Parathyroid adenoma (tissue), 2 donors: ENCODE measurements around the gene BCDIN3D.
A peak's percentile ranks its signal among the peaks of the same experiment; 100 is the strongest.

ENCODE experiments used
- H2AFZ ChIP-seq: fragments of 300-600 bp; sonication (generic); one replicate; pipeline ENCODE4 v1.7.0; 2017; ENCODE audit warnings: antibody characterized with exemption, mild to moderate bottlenecking
- H3K27ac ChIP-seq: fragments of 300-600 bp; sonication (generic); one replicate; pipeline ENCODE4 v1.7.0; 2017
- H3K27me3 ChIP-seq: fragments of 300-600 bp; sonication (generic); one replicate; pipeline ENCODE4 v1.7.0; 2017; ENCODE audit warnings: low read length; ENCODE audit not compliant: control insufficient read depth, insufficient read depth
- H3K36me3 ChIP-seq: fragments of 300-600 bp; sonication (generic); one replicate; pipeline ENCODE4 v1.7.0; 2017; ENCODE audit warnings: low read length; ENCODE audit not compliant: control insufficient read depth, insufficient read depth
- H3K4me1 ChIP-seq: fragments of 300-600 bp; sonication (generic); one replicate; pipeline ENCODE4 v1.7.0; 2017; ENCODE audit warnings: control low read depth
- H3K4me2 ChIP-seq: fragments of 300-600 bp; sonication (generic); one replicate; pipeline ENCODE4 v1.7.0; 2017; ENCODE audit warnings: low read length
- H3K4me3 ChIP-seq: fragments of 300-600 bp; sonication (generic); one replicate; pipeline ENCODE4 v1.7.0; 2017; ENCODE audit warnings: low read depth, low read length
- H3K79me2 ChIP-seq: fragments of 300-600 bp; sonication (generic); one replicate; pipeline ENCODE4 v1.7.0; 2017; ENCODE audit warnings: control low read depth
- H3K9ac ChIP-seq: fragments of 300-600 bp; sonication (generic); one replicate; pipeline ENCODE4 v1.7.0; 2017; ENCODE audit warnings: mild to moderate bottlenecking
- H3K9me3 ChIP-seq: fragments of 300-600 bp; sonication (generic); one replicate; pipeline ENCODE4 v1.7.0; 2017; ENCODE audit warnings: low read length; ENCODE audit not compliant: control insufficient read depth
- CTCF ChIP-seq: fragments of 300-600 bp; sonication (generic); IDR thresholded peaks from one replicate; pipeline ENCODE4 v1.7.0; 2017; ENCODE audit warnings: antibody characterized with exemption, mild to moderate bottlenecking
- donor health status: primary hyperparathyroidism.

BCDIN3D gene

GRCh38 chr12:49887091-49887490 is 44.2 kb upstream of the BCDIN3D start:
- Histone ChIP-seq H3K4me2 (no peak overlapping the region), H3K79me2 (no peaks in the 10 kb centered on the region), H3K9me3 (no peaks in the 10 kb centered on the region), H3K4me1 (peaks cover 30% of the 10 kb centered on the region), H3K27ac (no peak overlapping the region), H3K9ac (no peak overlapping the region), H3K27me3 (no peaks in the 10 kb centered on the region), H2AFZ (no peak overlapping the region), H3K4me3 (no peak overlapping the region), H3K36me3 (no peaks in the 10 kb centered on the region)
- no peak for TF ChIP-seq CTCF

DNA sequence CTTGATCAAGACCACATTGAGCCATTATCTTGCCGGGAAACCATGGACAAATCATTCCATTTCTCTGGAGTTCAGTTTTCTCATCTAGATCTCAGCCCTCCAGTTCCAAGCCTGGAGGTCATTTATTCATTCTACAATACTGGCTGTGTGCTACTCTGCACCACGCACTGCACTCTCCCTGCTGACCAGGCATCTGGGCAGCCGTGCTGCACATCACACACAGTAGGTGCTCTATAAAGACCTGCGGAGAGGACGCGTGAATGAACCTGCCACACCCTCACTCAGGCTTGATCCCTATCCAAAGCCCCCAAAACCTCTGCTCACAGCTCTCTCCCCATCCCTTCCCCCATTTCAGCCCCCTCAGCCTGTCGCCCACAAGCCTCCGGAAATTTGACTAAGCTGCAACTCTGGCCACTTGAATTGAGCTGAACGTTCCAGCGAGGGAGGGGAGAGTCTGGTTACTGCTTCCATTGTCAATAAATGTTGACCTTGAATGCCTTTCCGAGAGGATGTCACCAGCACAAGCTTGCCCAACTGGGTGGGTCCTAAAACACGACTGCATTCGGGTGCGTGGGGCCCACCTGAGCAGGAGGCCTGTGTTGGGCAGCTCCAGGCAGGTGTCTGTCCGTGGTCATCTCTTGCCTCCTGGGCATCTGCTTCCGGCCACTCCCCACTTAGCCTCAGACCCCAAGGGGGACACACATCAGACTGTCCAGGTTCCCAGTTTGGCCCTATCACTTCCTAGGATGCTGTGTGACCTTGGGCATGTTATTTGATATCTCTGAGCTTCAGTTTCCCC is 43.0 kb upstream of the BCDIN3D start:
- H3K36me3 ChIP-seq: no peaks in the 10 kb centered on the region
- H3K4me1 ChIP-seq: peaks cover 30% of the 10 kb centered on the region
- no peak overlapping the region for H3K4me3 ChIP-seq
- no peaks in the 10 kb centered on the region for H3K27me3 ChIP-seq
- no peaks in the 10 kb centered on the region for H3K79me2 ChIP-seq
- H3K9ac ChIP-seq: no peak overlapping the region
- no peaks in the 10 kb centered on the region for H3K9me3 ChIP-seq
- H3K4me2 ChIP-seq: no peak overlapping the region
- TF ChIP-seq CTCF: no peak
- H2AFZ ChIP-seq: no peak overlapping the region
- H3K27ac ChIP-seq: no peak overlapping the region

DNA sequence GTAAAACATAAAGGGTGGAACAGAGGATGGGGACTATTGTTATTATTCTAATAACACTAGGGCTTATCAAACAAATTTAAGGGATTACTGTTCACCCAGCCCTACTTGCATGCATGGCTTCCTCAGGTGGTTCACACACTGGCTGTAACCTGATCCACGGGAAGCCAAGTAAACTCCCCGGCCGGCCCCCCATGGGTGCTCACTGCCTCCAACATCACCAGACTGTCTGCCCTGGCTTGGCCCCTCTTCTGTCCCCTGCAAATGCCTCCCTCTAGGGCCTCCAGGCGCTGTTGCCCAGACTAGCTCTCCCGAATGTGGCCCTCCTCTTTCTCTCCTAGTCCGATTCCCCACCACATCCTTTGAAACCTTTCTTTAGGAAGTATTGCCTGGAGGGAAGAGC is 42.2 kb upstream of the BCDIN3D start:
- peak overlapping the region; percentile 34 for H3K4me2 ChIP-seq
- no peak overlapping the region for H3K9ac ChIP-seq
- H3K4me3 ChIP-seq: no peak overlapping the region
- no peaks in the 10 kb centered on the region for H3K27me3 ChIP-seq
- no peaks in the 10 kb centered on the region for H3K36me3 ChIP-seq
- peak overlapping the region; percentile 5 for H3K27ac ChIP-seq
- H3K9me3 ChIP-seq: no peaks in the 10 kb centered on the region
- H2AFZ ChIP-seq: no peak overlapping the region
- no peaks in the 10 kb centered on the region for H3K79me2 ChIP-seq
- H3K4me1 ChIP-seq: peaks cover 30% of the 10 kb centered on the region
- TF ChIP-seq CTCF: no peak

DNA sequence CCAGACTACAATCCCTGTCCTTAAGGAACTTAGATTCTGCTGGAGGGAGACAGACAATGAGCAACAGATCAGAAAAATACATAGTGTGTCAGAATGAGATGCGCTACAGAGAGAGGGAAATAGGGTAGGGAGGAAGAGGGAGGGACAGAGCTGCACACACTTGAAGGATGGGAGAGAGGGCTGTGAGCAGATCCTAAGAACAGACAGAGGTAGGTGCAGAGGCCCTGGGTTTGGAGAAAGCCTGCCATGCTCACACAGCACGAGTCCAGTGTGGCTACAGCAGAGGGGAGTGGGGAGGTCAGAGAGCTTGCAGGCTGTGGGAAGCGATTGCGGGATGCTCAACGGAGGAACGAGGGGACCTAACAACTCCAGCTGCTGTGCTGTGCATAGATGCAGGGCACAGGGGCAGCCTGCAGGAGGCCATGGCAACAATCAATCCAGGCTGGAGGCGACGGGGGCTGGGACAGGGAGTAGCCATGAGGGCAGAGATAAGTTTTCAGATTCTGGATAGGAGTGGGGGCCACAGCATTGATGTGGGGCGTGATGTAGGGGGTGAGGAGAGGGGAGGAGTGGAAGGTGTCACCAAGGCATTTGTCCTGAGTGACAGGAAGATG is 40.1 kb upstream of the BCDIN3D start:
- Histone ChIP-seq H3K9ac (no peak overlapping the region), H3K4me2 (no peak overlapping the region), H3K4me3 (no peak overlapping the region), H3K27me3 (no peaks in the 10 kb centered on the region), H3K4me1 (peaks cover 30% of the 10 kb centered on the region), H2AFZ (no peak overlapping the region), H3K27ac (peak overlapping the region; percentile 37), H3K36me3 (no peaks in the 10 kb centered on the region), H3K9me3 (no peaks in the 10 kb centered on the region), H3K79me2 (no peaks in the 10 kb centered on the region)
- peak; percentile 20 for TF ChIP-seq CTCF
